Adrenal gland (tissue), 5 donors: ENCODE results near the gene ITPK1.

Source experiments
- CTCF ChIP-seq, 6 experiments: fragments of 450-650 bp in 4 of 6; fragments of 200-600 bp in 2 of 6; sonication (generic) in 1 of 6; IDR thresholded peaks; 1 replicate in 5 of 6; 2 replicates in 1 of 6; pipeline versions ENCODE4 v1.5.1 to v1.8.0; 2016 to 2021; ENCODE audit warnings: antibody characterized with exemption in 6 of 6, mild to moderate bottlenecking in 2 of 6, moderate library complexity in 1 of 6
- POLR2A ChIP-seq, 2 donors: fragments of 450-650 bp; IDR thresholded peaks; one replicate each; pipeline ENCODE4 v1.6.1; 2017; ENCODE audit warnings: antibody characterized with exemption in 2 of 2, mild to moderate bottlenecking in 2 of 2, moderate library complexity in 1 of 2
- donor health status: DM: no; HTN: no; CAD: no.

GRCh38 chr14:92985521-92985920 lies 130.2 kb downstream of the ITPK1 start:
- no peak for TF ChIP-seq POLR2A (IDR thresholded peaks at IDR 0.05)
- no peak for TF ChIP-seq CTCF (IDR thresholded peaks at IDR 0.05)
